K562 (cell line): Measurements from ENCODE around the gene EHBP1. TPM values are rescaled to one million over a fixed set of nuclear protein-coding genes. Genes with fewer than 3 reads are reported as not detected.

ENCODE experiments used
- ATAC-seq: fragments of 200-7000 bp; cut with Tn5 transposase; 3 replicates; pipeline ENCODE4 v1.9.1; 2020; ENCODE audit warnings: moderate library complexity
- BruUV-seq: library from RNA; stranded (reverse); fragments of 400-500 nt; replicated peaks from 2 replicates; lab custom pipeline; 2021; lab: Mats Ljungman, UMichigan
- CTCF ChIA-PET: fragments of 300-600 bp; formaldehyde crosslinking; extraction: SDS; loops from one replicate; lab custom pipeline; 2021; ENCODE audit warnings: low intra/inter-chr PET ratio; lab: Yijun Ruan, JAX
- POLR2A ChIA-PET: fragments of 300-600, 350-650 bp; sonication (Branson Sonifier 250); formaldehyde crosslinking; extraction: SDS; loops from one replicate; lab custom pipeline; 2021; ENCODE audit warnings: antibody characterized with exemption, inconsistent platforms; lab: Yijun Ruan, JAX
- DNase-seq, 4 experiments: peaks; one replicate each; pipeline versions ENCODE4 v3.0.0 to v3.0.0-alpha.2; 2011 to 2018; ENCODE audit warnings: low spot score in 3 of 4, mixed read lengths in 3 of 4; ENCODE audit errors: extremely low read depth in 1 of 4
- FAIRE-seq: peaks from 2 replicates; lab custom pipeline; 2011; peaks lifted over from hg19 to GRCh38; lab: Jason Lieb, UNC
- H2AFZ ChIP-seq: 2 replicates; pipeline ENCODE4 v1.6.0; 2011; ENCODE audit warnings: low read depth, low read length, control low read depth, inconsistent platforms
- H3K27ac ChIP-seq: fragments of 200-600 bp; 3 replicates; pipeline ENCODE4 v1.8.0; 2011; ENCODE audit warnings: low read depth, mild to moderate bottlenecking, control low read depth, inconsistent platforms, low read length, moderate library complexity, mixed read lengths; ENCODE audit errors: extremely low read depth
- H3K27me3 ChIP-seq, 2 experiments: fragments of 300-600 bp in 1 of 2; 2 replicates in 1 of 2; 3 replicates in 1 of 2; pipeline versions ENCODE4 v1.6.0 to v1.8.0; 2011; ENCODE audit warnings: inconsistent platforms in 2 of 2, low read length in 2 of 2, mild to moderate bottlenecking in 1 of 2, mixed read lengths in 1 of 2, moderate library complexity in 1 of 2; ENCODE audit not compliant: control insufficient read depth in 2 of 2, insufficient read depth in 2 of 2
- H3K36me3 ChIP-seq: fragments of 300-600 bp; 3 replicates; pipeline ENCODE4 v1.8.0; 2011; ENCODE audit warnings: mild to moderate bottlenecking, low read length, inconsistent platforms; ENCODE audit not compliant: control insufficient read depth, insufficient read depth
- H3K4me1 ChIP-seq, 2 experiments: fragments of 200-600 bp in 1 of 2; replicated peaks in 1 of 2; 2 replicates in 1 of 2; 3 replicates in 1 of 2; pipeline versions ENCODE4 v1.5.1 to v1.8.0; 2011; ENCODE audit warnings: inconsistent platforms in 2 of 2, low read length in 2 of 2, mild to moderate bottlenecking in 1 of 2, mixed read lengths in 1 of 2, moderate library complexity in 1 of 2; ENCODE audit not compliant: control insufficient read depth in 2 of 2, insufficient read depth in 2 of 2
- H3K4me2 ChIP-seq: 2 replicates; pipeline ENCODE4 v1.6.1; 2011; ENCODE audit warnings: low read length, control low read depth, inconsistent platforms, mixed read lengths; ENCODE audit not compliant: insufficient read depth
- H3K4me3 ChIP-seq: fragments of 200-600 bp; sonication (generic), shearing (Covaris generic); 2 replicates; pipeline ENCODE4 v1.5.1; 2016; ENCODE audit warnings: control low read depth, inconsistent platforms
- H3K79me2 ChIP-seq: fragments of 200-600 bp; 3 replicates; pipeline ENCODE4 v1.8.0; 2011; ENCODE audit warnings: low read length, inconsistent platforms; ENCODE audit not compliant: control insufficient read depth, insufficient read depth
- H3K9ac ChIP-seq, 2 experiments: 2 replicates each; pipeline versions ENCODE4 v1.6.0 to v1.6.1; 2011; ENCODE audit warnings: low read depth in 2 of 2, low read length in 2 of 2, control low read depth in 1 of 2, inconsistent platforms in 1 of 2, mild to moderate bottlenecking in 1 of 2, mixed read lengths in 1 of 2; ENCODE audit not compliant: insufficient read depth in 1 of 2
- H3K9me1 ChIP-seq: one replicate; pipeline ENCODE4 v1.6.0; 2011; ENCODE audit warnings: inconsistent platforms, mild to moderate bottlenecking, low read length, moderate library complexity; ENCODE audit not compliant: control insufficient read depth, insufficient read depth
- H3K9me3 ChIP-seq: replicated peaks from 2 replicates; pipeline ENCODE4 v1.5.1; 2011; ENCODE audit warnings: low read depth, low read length, inconsistent platforms; ENCODE audit not compliant: control insufficient read depth, insufficient read depth
- H4K20me1 ChIP-seq: replicated peaks from 2 replicates; pipeline ENCODE4 v1.6.1; 2011; ENCODE audit warnings: low read length, inconsistent platforms, mixed read lengths; ENCODE audit not compliant: control insufficient read depth, insufficient read depth
- C11orf30 ChIP-seq: fragments of 450-650 bp; IDR thresholded peaks from 2 replicates; pipeline ENCODE4 v1.6.1; 2016; ENCODE audit warnings: low read depth, mild to moderate bottlenecking
- CSDE1 ChIP-seq, 2 experiments: fragments of 450-650 bp; IDR thresholded peaks; 2 replicates each; pipeline ENCODE4 v1.6.1; 2016; ENCODE audit warnings: mild to moderate bottlenecking in 1 of 2
- ETV5 ChIP-seq: sonication (generic); formaldehyde crosslinking; IDR thresholded peaks from 2 replicates; pipeline ENCODE4 v1.4.0; 2020; ENCODE audit warnings: low read depth, mild to moderate bottlenecking, missing genetic modification reagents
- FOXJ2 ChIP-seq: fragments of 200-800 bp; sonication (Bioruptor generic); IDR thresholded peaks from 2 replicates; pipeline ENCODE4 v1.6.1; 2016; ENCODE audit warnings: missing genetic modification characterization, missing compliant biosample characterization
- ILK ChIP-seq: fragments of 450-650 bp; IDR thresholded peaks from 2 replicates; pipeline ENCODE4 v1.6.1; 2016; ENCODE audit warnings: missing genetic modification characterization, low read depth, mild to moderate bottlenecking, missing compliant biosample characterization, moderate library complexity, borderline replicate concordance
- KLF13 ChIP-seq: fragments of 450-650 bp; IDR thresholded peaks from 2 replicates; pipeline ENCODE4 v1.6.1; 2016; ENCODE audit warnings: missing genetic modification characterization, low read depth, mild to moderate bottlenecking, missing compliant biosample characterization, moderate library complexity, borderline replicate concordance
- LARP7 ChIP-seq: fragments of 450-650 bp; IDR thresholded peaks from 2 replicates; pipeline ENCODE4 v1.6.1; 2016
- MBD2 ChIP-seq: sonication (generic); IDR thresholded peaks from 2 replicates; pipeline ENCODE4 v1.6.1; 2016; ENCODE audit warnings: low read depth, borderline replicate concordance
- NFE2 ChIP-seq: IDR thresholded peaks from 2 replicates; pipeline ENCODE4 v1.6.1; 2014; ENCODE audit warnings: antibody characterized with exemption, low read depth
- PTTG1 ChIP-seq: fragments of 450-650 bp; IDR thresholded peaks from 2 replicates; pipeline ENCODE4 v1.6.1; 2016; ENCODE audit warnings: low read depth, mild to moderate bottlenecking, missing genetic modification characterization, missing compliant biosample characterization
- SMARCB1 ChIP-seq: IDR thresholded peaks from 2 replicates; pipeline ENCODE4 v1.6.1; 2011; ENCODE audit warnings: improper control_type of control experiment, low read depth; ENCODE audit not compliant: insufficient read length
- TAF15 ChIP-seq: fragments of 200-400 bp; formaldehyde crosslinking; IDR thresholded peaks from 2 replicates; pipeline ENCODE4 v1.6.1; 2017; ENCODE audit warnings: mild to moderate bottlenecking, low read depth, low read length, moderate library complexity
- TAF9B ChIP-seq: fragments of 450-650 bp; IDR thresholded peaks from 2 replicates; pipeline ENCODE4 v1.6.1; 2018; ENCODE audit warnings: mild to moderate bottlenecking; ENCODE audit not compliant: partially characterized antibody
- TARDBP ChIP-seq: fragments of 450-650 bp; IDR thresholded peaks from 2 replicates; pipeline ENCODE4 v1.6.1; 2016
- ZBTB5 ChIP-seq: fragments of 450-650 bp; IDR thresholded peaks from 2 replicates; pipeline ENCODE4 v1.6.1; 2017; ENCODE audit warnings: antibody characterized with exemption
- ZNF398 ChIP-seq: fragments of 250-450 bp; sonication (Bioruptor Pico); IDR thresholded peaks from 2 replicates; pipeline ENCODE4 v1.8.0; 2021; ENCODE audit warnings: moderate library complexity, mild to moderate bottlenecking, inconsistent platforms
- ZNF639 ChIP-seq, 2 experiments: fragments of 200-800 bp in 1 of 2; sonication (Bioruptor generic) in 1 of 2; sonication (generic) in 1 of 2; formaldehyde crosslinking in 1 of 2; IDR thresholded peaks in 1 of 2; conservative IDR thresholded peaks in 1 of 2; 2 replicates each; pipeline versions ENCODE4 v1.5.0 to v1.6.1; 2016 to 2020; ENCODE audit warnings: missing compliant biosample characterization in 1 of 2, missing genetic modification characterization in 1 of 2, missing genetic modification reagents in 1 of 2
- WGBS: fragments of 100-300 bp; shearing (Covaris generic); methylation state at CpG from one replicate; pipeline ENCODE4 v1.1.6; 2016; ENCODE audit warnings: low coverage, mixed read lengths; ENCODE audit not compliant: insufficient coverage; ENCODE audit errors: missing lambda C conversion rate; 5-methylcytosine and 5-hydroxymethylcytosine counted together
- in situ Hi-C: fragments of 300-500 bp; cut with MboI; formaldehyde crosslinking; loops from 4 replicates; pipeline ENCODE4 v1.15.0; 2018; ENCODE audit warnings: inconsistent platforms, mixed read lengths
- intact Hi-C: fragments of 100-400 bp; cut with micrococcal nuclease; formaldehyde crosslinking; loops from 2 replicates; pipeline ENCODE4 v1.14.2; 2022
- polyA plus RNA-seq, 8 experiments: library from polyadenylated mRNA; depleted of rRNA in 4 of 8; stranded (reverse) in 5 of 8; unstranded in 3 of 8; fragments of >200 nt; fragmentation: Nextera tagmentation in 2 of 8; fragmentation: Illumina TruSeq in 1 of 8; extraction: Ambion mirVana in 2 of 8; extraction: Trizol in 1 of 8; gene quantifications; 2 replicates each; pipeline versions ENCODE4 v1.2.1 to v1.2.3, GENCODE V29; 2011 to 2014; ENCODE audit warnings: inconsistent platforms in 1 of 8, missing spikeins in 1 of 8
- total RNA-seq, 7 experiments: library from RNA; depleted of rRNA in 6 of 7; stranded (reverse); fragments of >200 nt in 6 of 7; fragmentation: Illumina TruSeq in 2 of 7; extraction: Trizol in 2 of 7; gene quantifications; 2 replicates each; pipeline versions ENCODE4 v1.2.1 to v1.2.3, GENCODE V29; 2011 to 2021; ENCODE audit warnings: low replicate concordance in 1 of 7

EHBP1 gene
- total and polyA plus RNA-seq, 9 of the 15 experiments (the other 6 are each of a cell fraction or from before 2014, with no cell fraction given), result 8.9 to 26.6 (median 19.3) TPM

- no peak for TF ChIP-seq ZNF398 (CRISPR knock-in tag)
- peak; percentile 79 for TF ChIP-seq NFE2
- no peak for TF ChIP-seq TAF15
- no peak for TF ChIP-seq CSDE1 (IDR thresholded peaks at IDR 0.05)
- TF ChIP-seq ILK (tag), result no peak
- TF ChIP-seq C11orf30, result peak; percentile 39; the same call in 1 of the 2 replicates
- no peak for TF ChIP-seq TARDBP
- TF ChIP-seq ETV5 (CRISPR knock-in tag), result no peak
These were observed 291.1 kb downstream of the EHBP1 start (continued) for GRCh38 chr2:62996534-62997186.

GRCh38 chr2:62998949-62999348 is 293.4 kb downstream of the EHBP1 start:
- H3K4me3 ChIP-seq, result no peak overlapping the region
- no peaks in the 10 kb centered on the region for H3K9me3 ChIP-seq
- no peak overlapping the region for H3K9ac ChIP-seq
- H3K79me2 ChIP-seq, result no peaks in the 10 kb centered on the region
- H3K4me1 ChIP-seq, result peaks cover 0 to 10% of the 10 kb centered on the region in 2 experiments; a peak in 3 of 5 replicates
- H3K27me3 ChIP-seq, result no peaks in the 10 kb centered on the region
- FAIRE-seq (no peak), DNase-seq (no peak), ATAC-seq (no peak)
- TF ChIP-seq TAF9B, result no peak
- no peak for TF ChIP-seq FOXJ2 (tag)
- TF ChIP-seq ZBTB5, result no peak
- TF ChIP-seq LARP7, result no peak
- TF ChIP-seq PTTG1 (tag), result no peak
- no peak for TF ChIP-seq SMARCB1
- TF ChIP-seq MBD2, result no peak
- TF ChIP-seq ETV5 (CRISPR knock-in tag), result no peak
- TF ChIP-seq KLF13 (tag), result no peak
- TF ChIP-seq ZNF639 (CRISPR knock-in tag; conservative IDR thresholded peaks at IDR 0.05 in 1 of 2, IDR thresholded peaks at IDR 0.05 in 1 of 2), result no peak
- peaks cover 2% of the 10 kb centered on the region; the same call in 1 of the 3 replicates for H3K36me3 ChIP-seq
- H3K9me1 ChIP-seq, result no peaks in the 10 kb centered on the region
- POLR2A ChIA-PET, result no interaction called here
- CTCF ChIA-PET, result no interaction called here
- BruUV-seq, result no TSS peak
- H4K20me1 ChIP-seq, result peaks cover 8% of the 10 kb centered on the region
- in situ Hi-C loops (no loop called here), intact Hi-C loops (no loop called here)
- no peak overlapping the region for H3K27ac ChIP-seq
- no peak overlapping the region for H3K4me2 ChIP-seq
- WGBS, result 73% methylated on average over 1 of the region's 1 CpG
- no peak overlapping the region for H2AFZ ChIP-seq
